SJSA1 (cell line): ENCODE data around the gene FPGT. TPM values are rescaled to one million over a fixed set of nuclear protein-coding genes. Genes with fewer than 3 reads are reported as not detected.
"Not testable (repeated sequence)": the region's sequence is repeated elsewhere in the genome, so short reads cannot be mapped to it uniquely, and the experiment has no call there.

Experiments used
- DNase-seq, 2 experiments: peaks; one replicate each; pipeline ENCODE4 v3.0.0-alpha.2; 2015 to 2020; ENCODE audit warnings: low spot score in 2 of 2, low read depth in 1 of 2
- H3K27ac ChIP-seq: fragments of 250-450 bp; sonication (Bioruptor Pico); 2 replicates; pipeline ENCODE4 v1.5.1; 2020; ENCODE audit warnings: mild to moderate bottlenecking, moderate library complexity
- H3K27me3 ChIP-seq: fragments of 250-450 bp; sonication (Bioruptor Pico); replicated peaks from 2 replicates; pipeline ENCODE4 v1.5.1; 2020; ENCODE audit warnings: mild to moderate bottlenecking, moderate library complexity
- H3K36me3 ChIP-seq: fragments of 250-450 bp; sonication (Bioruptor Pico); 2 replicates; pipeline ENCODE4 v1.5.1; 2020; ENCODE audit warnings: mild to moderate bottlenecking
- H3K4me1 ChIP-seq: fragments of 250-450 bp; sonication (Bioruptor Pico); replicated peaks from 2 replicates; pipeline ENCODE4 v1.6.1; 2021; ENCODE audit warnings: mild to moderate bottlenecking
- H3K4me3 ChIP-seq: fragments of 250-450 bp; sonication (Bioruptor Pico); 2 replicates; pipeline ENCODE4 v1.5.1; 2020; ENCODE audit warnings: mild to moderate bottlenecking
- H3K9me3 ChIP-seq: fragments of 250-450 bp; sonication (Bioruptor Pico); replicated peaks from 2 replicates; pipeline ENCODE4 v1.5.1; 2020; ENCODE audit warnings: mild to moderate bottlenecking
- total RNA-seq: library from RNA; depleted of rRNA; stranded (reverse); fragments of >200 nt; shearing (Covaris generic); gene quantifications from 2 replicates; pipeline ENCODE4 v1.2.3, GENCODE V29; 2014; rRNA removed

FPGT gene
- total RNA-seq, 1 experiment from 2014 or later: 16.3 TPM

- Histone ChIP-seq H3K9me3 (no peaks in the 10 kb centered on the region), H3K36me3 (no peaks in the 10 kb centered on the region), H3K27ac (no peak within 1 kb of the TSS), H3K27me3 (no peaks in the 10 kb centered on the region), H3K4me3 (no peak within 1 kb of the TSS), H3K4me1 (no peaks in the 10 kb centered on the region)
- no peak for DNase-seq
Observed at GRCh38 chr1:74235153-74235552, 37.1 kb downstream of the FPGT start, which contains the start of gene TNNI3K. Gene TNNI3K (plus strand): TSS chr1:74235387. CDS start chr1:74235452, 65 bp downstream.

- Histone ChIP-seq H3K4me1 (no peaks in the 10 kb centered on the region), H3K36me3 (no peaks in the 10 kb centered on the region), H3K27me3 (no peaks in the 10 kb centered on the region), H3K4me3 (no peak overlapping the region), H3K9me3 (no peaks in the 10 kb centered on the region), H3K27ac (no peak overlapping the region)
- no peak for DNase-seq
Observed at GRCh38 chr1:74236440-74236839, 38.4 kb downstream of the FPGT start.

GRCh38 chr1:74237035-74237434, 39.0 kb downstream of the FPGT start:
- Histone ChIP-seq H3K4me1 (no peaks in the 10 kb centered on the region), H3K27ac (no peak overlapping the region), H3K9me3 (no peaks in the 10 kb centered on the region), H3K27me3 (no peaks in the 10 kb centered on the region), H3K36me3 (no peaks in the 10 kb centered on the region), H3K4me3 (no peak overlapping the region)
- DNase-seq: no peak

- Histone ChIP-seq H3K27me3 (no peaks in the 10 kb centered on the region), H3K36me3 (no peaks in the 10 kb centered on the region), H3K4me3 (no peak overlapping the region), H3K4me1 (no peaks in the 10 kb centered on the region), H3K9me3 (no peaks in the 10 kb centered on the region), H3K27ac (no peak overlapping the region)
- no peak for DNase-seq
Observed at GRCh38 chr1:74237787-74238186, 39.7 kb downstream of the FPGT start.

GRCh38 chr1:74245168-74245772, 47.2 kb downstream of the FPGT start:
- Histone ChIP-seq H3K4me3 (no peak overlapping the region), H3K4me1 (peaks cover 8% of the 10 kb centered on the region), H3K27me3 (no peaks in the 10 kb centered on the region), H3K9me3 (no peaks in the 10 kb centered on the region), H3K27ac (no peak overlapping the region), H3K36me3 (no peaks in the 10 kb centered on the region)
- no peak for DNase-seq

GRCh38 chr1:74246315-74246714, 48.3 kb downstream of the FPGT start:
- peak in 1 of 2 experiments; percentile 32 for DNase-seq
- Histone ChIP-seq H3K4me1 (peaks cover 8% of the 10 kb centered on the region), H3K36me3 (no peaks in the 10 kb centered on the region), H3K27me3 (no peaks in the 10 kb centered on the region), H3K9me3 (no peaks in the 10 kb centered on the region), H3K27ac (no peak overlapping the region), H3K4me3 (no peak overlapping the region)

GRCh38 chr1:74247881-74248528, 50.0 kb downstream of the FPGT start:
- Histone ChIP-seq H3K9me3 (no peaks in the 10 kb centered on the region), H3K4me1 (peaks cover 8% of the 10 kb centered on the region), H3K27ac (no peak overlapping the region), H3K36me3 (no peaks in the 10 kb centered on the region), H3K4me3 (no peak overlapping the region), H3K27me3 (no peaks in the 10 kb centered on the region)
- DNase-seq: no peak

GRCh38 chr1:74253243-74253824, 55.3 kb downstream of the FPGT start:
- not testable (repeated sequence) for H3K4me3 ChIP-seq, H3K4me1 ChIP-seq, H3K27me3 ChIP-seq, H3K36me3 ChIP-seq, DNase-seq, H3K9me3 ChIP-seq, H3K27ac ChIP-seq

Other genes starting within 250 kb of the FPGT start
- 1.7 and 2.5 TPM in 2 replicates for gene LRRIQ3, start 66 bp upstream of the FPGT start, total RNA-seq
- not detected in 2 replicates for gene TNNI3K, start 37.1 kb downstream of the FPGT start, total RNA-seq